H1 (cell line): ENCODE data around the gene HP1BP3. TPM values are rescaled to one million over a fixed set of nuclear protein-coding genes. Genes with fewer than 3 reads are reported as not detected.

Experiments
- CTCF ChIA-PET: fragments of 300-600 bp; sonication (Branson Sonifier 250); formaldehyde crosslinking; loops from one replicate; lab custom pipeline; 2021; ENCODE audit not compliant: partially characterized antibody; lab: Charles Lee
- POLR2A ChIA-PET: fragments of 300-600 bp; sonication (Branson Sonifier 250); formaldehyde crosslinking; loops from one replicate; lab custom pipeline; 2021; ENCODE audit warnings: inconsistent platforms; ENCODE audit not compliant: partially characterized antibody; lab: Charles Lee
- DNase-seq, 2 experiments: peaks; one replicate each; pipeline versions ENCODE4 v3.0.0 to v3.0.0-alpha.2; 2010 to 2022; ENCODE audit warnings: low spot score in 2 of 2, low read depth in 1 of 2, mixed read lengths in 1 of 2
- FAIRE-seq: peaks from 2 replicates; lab custom pipeline; 2011; peaks lifted over from hg19 to GRCh38; lab: Jason Lieb, UNC
- H2AFZ ChIP-seq: 2 replicates; pipeline ENCODE4 v1.8.1; 2012; ENCODE audit warnings: low read length, inconsistent platforms
- H2AK5ac ChIP-seq: 2 replicates; pipeline ENCODE4 v1.6.1; 2013; ENCODE audit warnings: low read depth, low read length
- H2BK120ac ChIP-seq: replicated peaks from 2 replicates; pipeline ENCODE3; 2013; ENCODE audit warnings: low read depth, low read length, inconsistent platforms
- H2BK12ac ChIP-seq: 2 replicates; pipeline ENCODE4 v1.6.1; 2013; ENCODE audit warnings: low read depth, low read length
- H2BK15ac ChIP-seq: 2 replicates; pipeline ENCODE4 v1.6.1; 2013; ENCODE audit warnings: low read length
- H2BK20ac ChIP-seq: 2 replicates; pipeline ENCODE4 v1.6.1; 2013; ENCODE audit warnings: low read length
- H2BK5ac ChIP-seq: 2 replicates; pipeline ENCODE4 v1.6.1; 2013; ENCODE audit warnings: low read depth, low read length
- H3K14ac ChIP-seq: 2 replicates; pipeline ENCODE4 v1.6.1; 2013; ENCODE audit warnings: inconsistent platforms; ENCODE audit not compliant: insufficient read length
- H3K18ac ChIP-seq: 2 replicates; pipeline ENCODE4 v1.6.1; 2013; ENCODE audit warnings: low read length; ENCODE audit errors: extremely low read depth
- H3K23ac ChIP-seq: 2 replicates; pipeline ENCODE4 v1.6.1; 2013; ENCODE audit warnings: inconsistent platforms; ENCODE audit not compliant: insufficient read length
- H3K23me2 ChIP-seq: 2 replicates; pipeline ENCODE4 v1.6.1; 2013; ENCODE audit warnings: low read depth, low read length
- H3K27ac ChIP-seq: 2 replicates; pipeline ENCODE4 v1.6.1; 2011; ENCODE audit warnings: low read depth, low read length, inconsistent platforms
- H3K27me3 ChIP-seq, 4 experiments: replicated peaks in 1 of 4; 1 replicate in 1 of 4; 2 replicates in 3 of 4; pipeline versions ENCODE4 v1.6.1 to v1.8.1; 2011 to 2013; ENCODE audit warnings: low read length in 3 of 4, mild to moderate bottlenecking in 3 of 4, inconsistent platforms in 2 of 4, mixed read lengths in 2 of 4, moderate library complexity in 1 of 4; ENCODE audit not compliant: control insufficient read depth in 3 of 4, insufficient read depth in 3 of 4; ENCODE audit errors: extremely low read depth in 1 of 4
- H3K36me3 ChIP-seq, 4 experiments: 2 replicates each; pipeline versions ENCODE4 v1.6.1 to v1.8.1; 2011 to 2013; ENCODE audit warnings: mild to moderate bottlenecking in 4 of 4, low read length in 3 of 4, moderate library complexity in 2 of 4, control low read depth in 1 of 4, inconsistent platforms in 1 of 4; ENCODE audit not compliant: insufficient read depth in 4 of 4, control insufficient read depth in 2 of 4
- H3K4ac ChIP-seq: replicated peaks from 2 replicates; pipeline ENCODE3; 2013; ENCODE audit warnings: low read length, low read depth, mixed read lengths, inconsistent platforms; ENCODE audit not compliant: insufficient read length
- H3K4me1 ChIP-seq, 4 experiments: replicated peaks in 1 of 4; 1 replicate in 1 of 4; 2 replicates in 3 of 4; pipeline versions ENCODE4 v1.6.1 to v1.8.1; 2011 to 2013; ENCODE audit warnings: low read length in 3 of 4, inconsistent platforms in 2 of 4, mixed read lengths in 1 of 4; ENCODE audit not compliant: insufficient read depth in 4 of 4, control insufficient read depth in 3 of 4
- H3K4me2 ChIP-seq, 2 experiments: 2 replicates each; pipeline versions ENCODE4 v1.6.1 to v1.8.1; 2011 to 2013; ENCODE audit warnings: low read depth in 2 of 2, low read length in 2 of 2, control low read depth in 1 of 2, inconsistent platforms in 1 of 2, mild to moderate bottlenecking in 1 of 2; ENCODE audit not compliant: insufficient read depth in 1 of 2
- H3K4me3 ChIP-seq, 4 experiments: fragments of 200-600, 300-600 bp in 1 of 4; sonication (generic), shearing (Covaris generic), sonication (Bioruptor Twin) in 1 of 4; 2 replicates each; pipeline versions ENCODE4 v1.5.1 to v1.8.1; 2011 to 2016; ENCODE audit warnings: low read length in 4 of 4, low read depth in 3 of 4, control low read depth in 2 of 4, inconsistent platforms in 2 of 4, mild to moderate bottlenecking in 2 of 4, mixed read lengths in 1 of 4, moderate library complexity in 1 of 4; ENCODE audit not compliant: insufficient read depth in 2 of 4; ENCODE audit errors: extremely low read depth in 1 of 4
- H3K56ac ChIP-seq: replicated peaks from 2 replicates; pipeline ENCODE3; 2013; ENCODE audit warnings: low read depth, mild to moderate bottlenecking, mixed read lengths, low read length, inconsistent platforms; ENCODE audit not compliant: insufficient read length
- H3K79me1 ChIP-seq: 2 replicates; pipeline ENCODE4 v1.6.1; 2013; ENCODE audit warnings: low read depth, low read length, control low read depth
- H3K79me2 ChIP-seq, 2 experiments: 2 replicates each; pipeline versions ENCODE4 v1.6.1 to v1.8.1; 2012 to 2013; ENCODE audit warnings: low read length in 2 of 2, mild to moderate bottlenecking in 2 of 2, inconsistent platforms in 1 of 2; ENCODE audit not compliant: insufficient read depth in 2 of 2, control insufficient read depth in 1 of 2
- H3K9ac ChIP-seq, 4 experiments: replicated peaks in 1 of 4; 1 replicate in 1 of 4; 2 replicates in 3 of 4; pipeline versions ENCODE4 v1.6.1 to v1.8.1; 2011 to 2013; ENCODE audit warnings: low read depth in 3 of 4, low read length in 3 of 4, control low read depth in 2 of 4, mild to moderate bottlenecking in 2 of 4, moderate library complexity in 2 of 4, inconsistent platforms in 1 of 4; ENCODE audit errors: extremely low read depth in 1 of 4
- H3K9me3 ChIP-seq, 2 experiments: 2 replicates each; pipeline versions ENCODE4 v1.6.1 to v1.8.1; 2012 to 2013; ENCODE audit warnings: mild to moderate bottlenecking in 2 of 2, moderate library complexity in 2 of 2, control low read depth in 1 of 2, inconsistent platforms in 1 of 2, low read depth in 1 of 2, low read length in 1 of 2, mixed read lengths in 1 of 2; ENCODE audit not compliant: insufficient read depth in 2 of 2
- H4K20me1 ChIP-seq, 2 experiments: replicated peaks in 1 of 2; 2 replicates each; pipeline versions ENCODE3 to v1.8.1; 2011 to 2013; ENCODE audit warnings: inconsistent platforms in 2 of 2, low read length in 2 of 2, mild to moderate bottlenecking in 1 of 2; ENCODE audit not compliant: insufficient read depth in 2 of 2, control insufficient read depth in 1 of 2
- H4K5ac ChIP-seq: 2 replicates; pipeline ENCODE4 v1.6.1; 2013; ENCODE audit warnings: low read length, low read depth, mixed read lengths, inconsistent platforms; ENCODE audit not compliant: insufficient read length
- H4K8ac ChIP-seq: 2 replicates; pipeline ENCODE4 v1.8.0; 2013; ENCODE audit warnings: mild to moderate bottlenecking, moderate library complexity, low read length, inconsistent platforms; ENCODE audit not compliant: insufficient read depth; ENCODE audit errors: extremely low read depth
- H4K91ac ChIP-seq: replicated peaks from 2 replicates; pipeline ENCODE3; 2013; ENCODE audit warnings: low read length, mixed read lengths, inconsistent platforms; ENCODE audit not compliant: insufficient read length
- ATF2 ChIP-seq: IDR thresholded peaks from 2 replicates; pipeline ENCODE4 v1.6.1; 2012; ENCODE audit warnings: low read length, inconsistent platforms
- BCL11A ChIP-seq, 2 experiments: IDR thresholded peaks; one replicate each; pipeline ENCODE4 v1.6.1; 2011; ENCODE audit warnings: low read depth in 2 of 2, low read length in 2 of 2, mild to moderate bottlenecking in 2 of 2
- CBX5 ChIP-seq: fragments of 300-800, 300-1000 bp; sonication (generic); IDR thresholded peaks from 2 replicates; pipeline ENCODE4 v1.7.1; 2016; ENCODE audit warnings: antibody characterized with exemption, low read length, low read depth
- CHD1 ChIP-seq: IDR thresholded peaks from 2 replicates; pipeline ENCODE4 v1.6.1; 2012; ENCODE audit warnings: low read depth, low read length, improper control_type of control experiment
- CTBP2 ChIP-seq: IDR thresholded peaks from 2 replicates; pipeline ENCODE4 v1.7.0; 2011; ENCODE audit warnings: borderline replicate concordance, mild to moderate bottlenecking, moderate library complexity, mixed read lengths, low read length; ENCODE audit not compliant: insufficient read depth, insufficient read length
- HDAC2 ChIP-seq, 2 experiments: fragments of 300-600 bp in 1 of 2; sonication (generic) in 1 of 2; IDR thresholded peaks; 2 replicates each; pipeline ENCODE4 v1.6.1; 2011 to 2012; ENCODE audit warnings: low read depth in 2 of 2, low read length in 2 of 2, mild to moderate bottlenecking in 2 of 2, moderate library complexity in 2 of 2, borderline replicate concordance in 1 of 2, inconsistent platforms in 1 of 2
- SAP30 ChIP-seq: fragments of 300-600 bp; sonication (generic); IDR thresholded peaks from 2 replicates; pipeline ENCODE4 v1.7.1; 2012; ENCODE audit warnings: low read length, moderate library complexity, mild to moderate bottlenecking, inconsistent platforms; ENCODE audit not compliant: insufficient read depth, insufficient replicate concordance
- WGBS, 2 experiments: shearing (Covaris generic) in 1 of 2; methylation state at CpG; one replicate each; pipeline versions ENCODE4 v1.1.6 to v1.1.7; 2013 to 2015; ENCODE audit warnings: low lambda C conversion rate in 2 of 2, mixed read lengths in 2 of 2, inconsistent platforms in 1 of 2, low coverage in 1 of 2, missing lambda C conversion rate in 1 of 2; ENCODE audit not compliant: insufficient replicate concordance in 2 of 2, insufficient coverage in 1 of 2, insufficient read length in 1 of 2; ENCODE audit errors: extremely low coverage in 1 of 2, missing lambda C conversion rate in 1 of 2; 5-methylcytosine and 5-hydroxymethylcytosine counted together
- polyA plus RNA-seq, 7 experiments: library from polyadenylated mRNA; depleted of rRNA in 3 of 7; stranded (reverse) in 5 of 7; unstranded in 2 of 7; fragments of >200 nt in 5 of 7; fragments of 200-250 nt in 2 of 7; gene quantifications; 1 replicate in 5 of 7; 2 replicates in 1 of 7; 4 replicates in 1 of 7; pipeline versions ENCODE4 v1.2.1 to v1.2.3, GENCODE V29; 2011 to 2013; ENCODE audit warnings: missing spikeins in 2 of 7, mixed read lengths in 2 of 7
- total RNA-seq: library from RNA; stranded (reverse); fragmentation: NEBNext Ultra II Directional; extraction: Animal tissue kit (Norgen Biotek cat#: 25700); gene quantifications from 2 replicates; pipeline ENCODE4 v1.2.1, GENCODE V29; 2021
- TF ChIP-seq, protein P1 (sequence below): IDR thresholded peaks from 2 replicates; pipeline ENCODE4 v1.6.1; 2012; ENCODE audit warnings: inconsistent platforms
- TF ChIP-seq, protein P2 (sequence below): IDR thresholded peaks from 2 replicates; pipeline ENCODE4 v1.6.1; 2011; ENCODE audit warnings: low read length, improper control_type of control experiment

HP1BP3 gene
- total and polyA plus RNA-seq, 2 of the 8 experiments (the other 6 are each of a cell fraction or from before 2014, with no cell fraction given), result 47.4 to 125 TPM

GRCh38 chr1:20701446-20701845 lies 85.7 kb downstream of the HP1BP3 start:
- CTCF ChIA-PET, result interaction anchor here (0.7 to 1.7 kb wide), 4 partner anchors 11 to 32 kb away, joined by 3 to 6 read pairs (median 4); no protein-coding TSS in a partner anchor

More at GRCh38 chr1:20701446-20701845, 85.7 kb downstream of the HP1BP3 start:
- H3K4me3 ChIP-seq, result no peak overlapping the region
- no peaks in the 10 kb centered on the region for H3K79me2 ChIP-seq
- POLR2A ChIA-PET, result interaction anchor here (0.9 kb wide), 1 partner anchor 482 kb away, joined by 3 read pairs; no protein-coding TSS in a partner anchor
- TF ChIP-seq BCL11A (IDR thresholded peaks at IDR 0.05; ENCODE audit: low read depth in 2 of 2, low read length in 2 of 2) (no peak), CBX5 (no peak), HDAC2 (IDR thresholded peaks at IDR 0.05; ENCODE audit: borderline replicate concordance in 1 of 2, low read depth in 2 of 2, low read length in 2 of 2) (no peak), CHD1 (no peak), CTBP2 (no peak), ATF2 (no peak), SAP30 (no peak)
- TF ChIP-seq, protein P1, sequence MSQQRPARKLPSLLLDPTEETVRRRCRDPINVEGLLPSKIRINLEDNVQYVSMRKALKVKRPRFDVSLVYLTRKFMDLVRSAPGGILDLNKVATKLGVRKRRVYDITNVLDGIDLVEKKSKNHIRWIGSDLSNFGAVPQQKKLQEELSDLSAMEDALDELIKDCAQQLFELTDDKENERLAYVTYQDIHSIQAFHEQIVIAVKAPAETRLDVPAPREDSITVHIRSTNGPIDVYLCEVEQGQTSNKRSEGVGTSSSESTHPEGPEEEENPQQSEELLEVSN, result no peak
- TF ChIP-seq, protein P2, sequence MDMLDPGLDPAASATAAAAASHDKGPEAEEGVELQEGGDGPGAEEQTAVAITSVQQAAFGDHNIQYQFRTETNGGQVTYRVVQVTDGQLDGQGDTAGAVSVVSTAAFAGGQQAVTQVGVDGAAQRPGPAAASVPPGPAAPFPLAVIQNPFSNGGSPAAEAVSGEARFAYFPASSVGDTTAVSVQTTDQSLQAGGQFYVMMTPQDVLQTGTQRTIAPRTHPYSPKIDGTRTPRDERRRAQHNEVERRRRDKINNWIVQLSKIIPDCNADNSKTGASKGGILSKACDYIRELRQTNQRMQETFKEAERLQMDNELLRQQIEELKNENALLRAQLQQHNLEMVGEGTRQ, result no peak
- no peaks in the 10 kb centered on the region for H3K9me3 ChIP-seq
- H2AK5ac ChIP-seq, result no peak overlapping the region
- peaks cover 0 to 14% of the 10 kb centered on the region in 2 experiments for H4K20me1 ChIP-seq
- no peak overlapping the region for H3K27ac ChIP-seq
- no peak overlapping the region for H4K5ac ChIP-seq
- H4K8ac ChIP-seq, result no peak overlapping the region
- DNase-seq (no peak), FAIRE-seq (no peak)
- H2BK120ac ChIP-seq, result no peak overlapping the region
- H4K91ac ChIP-seq, result no peak overlapping the region
- H3K56ac ChIP-seq, result no peak overlapping the region
- H3K4ac ChIP-seq, result no peak overlapping the region
- H3K23ac ChIP-seq, result no peak overlapping the region
- 92% methylated on average over 9 of the region's 9 CpGs; no CpG with 5 or more reads in 1 of the 2 experiments for WGBS, 2 experiments
- H3K4me1 ChIP-seq, result peaks cover 0 to 6% (median 2%) of the 10 kb centered on the region in 4 experiments; a peak in 3 of 7 replicates
- H3K36me3 ChIP-seq, result no peaks in the 10 kb centered on the region; a peak in 2 of 8 replicates
- no peak overlapping the region for H3K4me2 ChIP-seq
- H3K23me2 ChIP-seq, result peaks cover 12% of the 10 kb centered on the region; the same call in 1 of the 2 replicates
- no peak overlapping the region for H2BK5ac ChIP-seq
- H2BK20ac ChIP-seq, result no peak overlapping the region
- no peaks in the 10 kb centered on the region for H3K27me3 ChIP-seq
- H3K79me1 ChIP-seq, result no peaks in the 10 kb centered on the region
- no peak overlapping the region for H2AFZ ChIP-seq
- no peak overlapping the region for H3K18ac ChIP-seq
- H2BK12ac ChIP-seq, result no peak overlapping the region
- H3K14ac ChIP-seq, result no peak overlapping the region
- no peak overlapping the region for H2BK15ac ChIP-seq
- H3K9ac ChIP-seq, result no peak overlapping the region
